ENCODE results near the gene TPR. TPM values are rescaled to one million over a fixed set of nuclear protein-coding genes. Genes with fewer than 3 reads are reported as not detected.

TPR gene
- polyA plus RNA-seq, 1 of the 3 experiments (the other 2 are of a cell fraction): 37.5 TPM

DNA sequence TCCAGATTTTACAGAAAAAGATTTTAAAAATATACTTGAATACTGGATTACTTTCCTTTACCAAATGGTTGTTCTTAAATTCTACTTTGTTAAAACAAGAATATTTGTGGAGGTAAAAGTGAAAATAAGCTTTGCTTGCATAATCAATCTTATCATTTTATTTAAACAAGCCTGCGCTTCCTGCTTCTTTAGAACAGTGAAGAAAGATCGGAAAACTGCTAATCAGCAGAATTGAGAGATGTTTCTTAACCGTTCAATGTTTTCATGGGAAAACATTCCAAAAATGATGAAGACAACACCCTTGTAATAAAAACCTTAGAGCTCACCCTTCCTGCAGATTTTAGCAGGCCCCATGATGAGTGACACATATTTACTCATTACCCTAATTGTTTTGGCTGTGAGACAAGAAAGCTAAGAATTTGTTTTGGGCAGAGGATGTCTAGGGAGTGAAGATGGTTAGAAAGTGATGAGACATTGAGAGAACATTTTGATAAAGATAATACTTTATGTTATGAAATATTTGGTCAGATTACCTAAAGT lies 72.6 kb downstream of the TPR start:
- Histone ChIP-seq H3K27me3 (ENCODE audit: insufficient read depth) (no peaks in the 10 kb centered on the region), H3K9me3 (no peaks in the 10 kb centered on the region), H3F3A (replicated peaks; ENCODE audit: insufficient read depth) (no peaks in the 10 kb centered on the region), H3K36me3 (replicated peaks in 1 of 2; ENCODE audit: control insufficient read depth in 1 of 2, insufficient read depth in 2 of 2, low read length in 1 of 2) (no peaks in the 10 kb centered on the region), H4K20me1 (ENCODE audit: insufficient read depth) (no peaks in the 10 kb centered on the region), H3K4me2 (no peak overlapping the region), H3K27ac (ENCODE audit: low read depth in 2 of 2, low read length in 1 of 2) (no peak overlapping the region), H3K79me2 (ENCODE audit: insufficient read depth) (no peaks in the 10 kb centered on the region), H3K9me2 (no peaks in the 10 kb centered on the region), H3K9ac (no peak overlapping the region), H2AFZ (ENCODE audit: low read depth) (no peak overlapping the region), H3K4me3 (ENCODE audit: low read depth in 2 of 2, low read length in 1 of 2) (no peak overlapping the region), H3K4me1 (ENCODE audit: control insufficient read depth in 1 of 2, insufficient read depth in 2 of 2, low read depth in 1 of 2, low read length in 1 of 2) (no peaks in the 10 kb centered on the region; a peak in 1 of 4 replicates)
- CTCF ChIA-PET: interaction anchor here (1.2 kb wide), 1 partner anchor 9 kb away, joined by 4 read pairs; no protein-coding TSS in a partner anchor
- TF ChIP-seq EZH2phosphoT487 (IDR thresholded peaks at IDR 0.05; ENCODE audit: borderline replicate concordance, low read depth) (no peak), GABPA (IDR thresholded peaks at IDR 0.05; ENCODE audit: low read depth) (no peak), RFX5 (IDR thresholded peaks at IDR 0.05; ENCODE audit: low read length) (no peak), YY1 (IDR thresholded peaks at IDR 0.05; ENCODE audit: low read depth) (no peak), POLR2AphosphoS5 (IDR thresholded peaks at IDR 0.05; ENCODE audit: low read depth, low read length) (no peak), JUND (IDR thresholded peaks at IDR 0.05) (no peak), ELF1 (IDR thresholded peaks at IDR 0.05) (no peak), TAF1 (IDR thresholded peaks at IDR 0.05; ENCODE audit: borderline replicate concordance, low read depth, low read length) (no peak), TCF12 (IDR thresholded peaks at IDR 0.05) (no peak), TEAD4 (IDR thresholded peaks at IDR 0.05; ENCODE audit: borderline replicate concordance, insufficient read depth) (no peak), GATA2 (CRISPR knock-in tag; IDR thresholded peaks at IDR 0.05) (no peak), RXRA (IDR thresholded peaks at IDR 0.05; ENCODE audit: borderline replicate concordance, low read depth) (no peak), FOXM1 (IDR thresholded peaks at IDR 0.05; ENCODE audit: low read depth) (no peak), MEF2A (IDR thresholded peaks at IDR 0.05; ENCODE audit: borderline replicate concordance, low read depth) (no peak)
- TF ChIP-seq, protein P1, sequence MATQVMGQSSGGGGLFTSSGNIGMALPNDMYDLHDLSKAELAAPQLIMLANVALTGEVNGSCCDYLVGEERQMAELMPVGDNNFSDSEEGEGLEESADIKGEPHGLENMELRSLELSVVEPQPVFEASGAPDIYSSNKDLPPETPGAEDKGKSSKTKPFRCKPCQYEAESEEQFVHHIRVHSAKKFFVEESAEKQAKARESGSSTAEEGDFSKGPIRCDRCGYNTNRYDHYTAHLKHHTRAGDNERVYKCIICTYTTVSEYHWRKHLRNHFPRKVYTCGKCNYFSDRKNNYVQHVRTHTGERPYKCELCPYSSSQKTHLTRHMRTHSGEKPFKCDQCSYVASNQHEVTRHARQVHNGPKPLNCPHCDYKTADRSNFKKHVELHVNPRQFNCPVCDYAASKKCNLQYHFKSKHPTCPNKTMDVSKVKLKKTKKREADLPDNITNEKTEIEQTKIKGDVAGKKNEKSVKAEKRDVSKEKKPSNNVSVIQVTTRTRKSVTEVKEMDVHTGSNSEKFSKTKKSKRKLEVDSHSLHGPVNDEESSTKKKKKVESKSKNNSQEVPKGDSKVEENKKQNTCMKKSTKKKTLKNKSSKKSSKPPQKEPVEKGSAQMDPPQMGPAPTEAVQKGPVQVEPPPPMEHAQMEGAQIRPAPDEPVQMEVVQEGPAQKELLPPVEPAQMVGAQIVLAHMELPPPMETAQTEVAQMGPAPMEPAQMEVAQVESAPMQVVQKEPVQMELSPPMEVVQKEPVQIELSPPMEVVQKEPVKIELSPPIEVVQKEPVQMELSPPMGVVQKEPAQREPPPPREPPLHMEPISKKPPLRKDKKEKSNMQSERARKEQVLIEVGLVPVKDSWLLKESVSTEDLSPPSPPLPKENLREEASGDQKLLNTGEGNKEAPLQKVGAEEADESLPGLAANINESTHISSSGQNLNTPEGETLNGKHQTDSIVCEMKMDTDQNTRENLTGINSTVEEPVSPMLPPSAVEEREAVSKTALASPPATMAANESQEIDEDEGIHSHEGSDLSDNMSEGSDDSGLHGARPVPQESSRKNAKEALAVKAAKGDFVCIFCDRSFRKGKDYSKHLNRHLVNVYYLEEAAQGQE (IDR thresholded peaks at IDR 0.05; ENCODE audit: low read depth, low read length): no peak
- TF ChIP-seq, protein P2, sequence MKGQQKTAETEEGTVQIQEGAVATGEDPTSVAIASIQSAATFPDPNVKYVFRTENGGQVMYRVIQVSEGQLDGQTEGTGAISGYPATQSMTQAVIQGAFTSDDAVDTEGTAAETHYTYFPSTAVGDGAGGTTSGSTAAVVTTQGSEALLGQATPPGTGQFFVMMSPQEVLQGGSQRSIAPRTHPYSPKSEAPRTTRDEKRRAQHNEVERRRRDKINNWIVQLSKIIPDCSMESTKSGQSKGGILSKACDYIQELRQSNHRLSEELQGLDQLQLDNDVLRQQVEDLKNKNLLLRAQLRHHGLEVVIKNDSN (IDR thresholded peaks at IDR 0.05; ENCODE audit: borderline replicate concordance, low read depth): no peak
- TF ChIP-seq, protein P3, sequence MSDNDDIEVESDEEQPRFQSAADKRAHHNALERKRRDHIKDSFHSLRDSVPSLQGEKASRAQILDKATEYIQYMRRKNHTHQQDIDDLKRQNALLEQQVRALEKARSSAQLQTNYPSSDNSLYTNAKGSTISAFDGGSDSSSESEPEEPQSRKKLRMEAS (IDR thresholded peaks at IDR 0.05; ENCODE audit: low read depth): no peak
- 90% methylated on average over 3 of the region's 3 CpGs for WGBS (ENCODE audit: low lambda C conversion rate)
- POLR2A ChIA-PET: no interaction called here
- no peak for DNase-seq
